ENCODE data around the gene CRYL1.

CRYL1 gene

DNA sequence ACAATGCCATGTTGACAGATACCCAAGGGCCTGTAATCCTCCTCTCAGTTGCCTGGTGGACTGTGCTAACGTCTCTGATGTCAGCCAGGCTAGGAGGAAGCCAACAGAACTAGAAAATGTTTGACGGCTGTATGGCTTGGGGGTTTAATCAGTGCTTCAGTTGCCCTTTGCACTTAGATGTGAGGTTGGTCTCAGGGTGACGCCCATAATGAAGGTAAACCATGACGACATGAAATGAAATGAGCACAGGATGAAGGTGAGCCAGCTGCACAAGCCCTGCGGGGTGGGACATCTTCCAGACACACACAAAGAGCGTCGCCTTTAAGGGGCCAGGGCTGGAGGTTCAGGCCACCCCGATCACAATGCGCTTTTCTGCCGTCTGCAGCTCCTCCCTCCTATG, 127.2 kb downstream of the CRYL1 start:
- no peak for DNase-seq (ENCODE audit: low spot score)

DNA sequence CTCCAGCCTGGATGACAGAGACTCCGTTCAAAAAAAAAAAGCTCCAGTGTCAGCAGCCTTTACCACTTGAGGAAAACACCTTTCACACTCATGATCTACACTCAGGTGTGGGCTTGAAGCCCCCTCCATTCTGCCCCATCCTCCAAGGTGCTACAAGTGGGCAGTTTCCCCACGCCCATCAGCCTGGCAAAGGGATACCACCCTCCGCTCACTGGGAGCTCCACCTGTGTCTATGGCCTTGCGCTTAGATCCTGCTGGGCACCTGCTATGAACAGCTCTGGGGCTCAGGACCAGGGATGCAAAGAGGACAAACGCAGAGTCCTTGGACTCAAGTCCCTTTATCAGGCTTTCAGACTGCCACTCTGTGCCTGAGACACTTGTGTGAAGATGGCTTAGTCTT, 127.8 kb downstream of the CRYL1 start:
- no peak for DNase-seq (ENCODE audit: low spot score)

DNA sequence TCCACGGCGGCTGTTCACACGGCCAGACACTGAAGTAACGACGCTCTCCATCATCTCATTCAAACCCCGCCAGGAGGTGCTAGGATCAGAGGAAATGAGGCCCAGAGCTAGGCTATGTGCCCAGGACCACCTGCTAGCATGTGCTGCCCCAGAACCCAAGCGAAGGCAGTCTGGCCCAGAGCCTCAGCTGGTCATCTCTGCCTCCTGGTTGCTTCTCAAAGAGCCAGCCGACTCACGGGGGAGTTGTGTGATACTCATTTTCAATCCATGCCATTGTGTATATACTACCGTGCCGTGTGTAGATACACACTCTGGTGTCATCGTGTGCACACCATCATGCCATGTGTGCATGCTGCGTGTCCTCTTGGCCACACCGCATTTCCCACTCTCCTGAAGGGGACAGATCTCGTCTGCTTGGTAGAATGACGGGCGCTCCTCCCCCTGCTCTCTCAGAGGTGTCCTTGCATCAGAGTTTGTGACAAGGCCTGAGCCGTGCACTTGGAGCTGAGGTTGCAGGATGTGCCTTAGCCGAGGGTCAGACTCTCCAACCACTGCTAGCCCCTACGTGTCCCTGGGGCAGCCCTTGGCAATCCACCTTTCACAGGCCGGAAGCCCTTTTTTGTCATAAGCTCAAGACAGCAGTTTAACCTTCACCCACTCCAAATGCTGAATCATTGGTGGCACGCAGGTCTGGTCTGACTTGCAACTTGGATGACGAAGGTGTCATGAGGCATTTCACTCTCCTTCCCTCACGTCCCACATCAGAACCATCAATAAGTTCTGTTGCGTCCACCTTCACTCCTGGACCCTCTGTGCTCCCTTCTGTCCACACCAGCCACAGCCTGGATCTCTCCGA, 130.4 kb downstream of the CRYL1 start:
- no peak for DNase-seq (ENCODE audit: low spot score)

DNA sequence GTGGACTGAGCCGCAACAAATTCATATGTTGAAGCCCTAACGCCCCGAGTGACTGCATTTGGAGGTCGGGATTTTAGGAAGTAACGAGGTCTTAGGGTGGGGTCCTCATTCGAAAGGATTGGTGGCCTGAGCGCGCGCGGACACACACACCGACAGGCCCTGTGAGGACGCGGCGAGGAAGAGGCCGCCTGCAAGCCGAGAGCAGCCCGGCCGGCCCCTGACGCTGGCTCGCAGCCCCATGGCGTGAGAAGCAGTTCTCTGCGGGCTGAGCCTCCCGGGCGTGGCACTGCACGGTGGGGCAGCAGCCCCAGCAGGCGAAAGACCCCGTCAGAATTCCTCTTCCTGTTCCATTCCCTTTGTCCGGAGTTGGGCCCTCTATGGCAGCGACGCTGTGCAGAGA, 131.2 kb downstream of the CRYL1 start:
- no peak for DNase-seq (ENCODE audit: low spot score)

DNA sequence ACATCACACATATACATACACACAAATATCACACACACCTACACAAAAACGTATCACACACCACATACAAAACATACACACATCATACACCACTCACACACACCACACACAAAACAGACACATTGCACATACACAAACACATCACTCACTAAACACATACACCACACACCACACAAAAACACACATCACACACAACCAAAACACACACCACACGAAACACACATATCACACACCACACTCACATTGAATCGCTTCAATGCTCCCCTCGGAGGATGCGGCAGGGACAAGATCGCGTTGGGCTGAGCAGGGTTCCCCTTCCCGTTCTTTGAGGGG, 131.5 kb downstream of the CRYL1 start:
- no peak for DNase-seq (ENCODE audit: low spot score)

DNA sequence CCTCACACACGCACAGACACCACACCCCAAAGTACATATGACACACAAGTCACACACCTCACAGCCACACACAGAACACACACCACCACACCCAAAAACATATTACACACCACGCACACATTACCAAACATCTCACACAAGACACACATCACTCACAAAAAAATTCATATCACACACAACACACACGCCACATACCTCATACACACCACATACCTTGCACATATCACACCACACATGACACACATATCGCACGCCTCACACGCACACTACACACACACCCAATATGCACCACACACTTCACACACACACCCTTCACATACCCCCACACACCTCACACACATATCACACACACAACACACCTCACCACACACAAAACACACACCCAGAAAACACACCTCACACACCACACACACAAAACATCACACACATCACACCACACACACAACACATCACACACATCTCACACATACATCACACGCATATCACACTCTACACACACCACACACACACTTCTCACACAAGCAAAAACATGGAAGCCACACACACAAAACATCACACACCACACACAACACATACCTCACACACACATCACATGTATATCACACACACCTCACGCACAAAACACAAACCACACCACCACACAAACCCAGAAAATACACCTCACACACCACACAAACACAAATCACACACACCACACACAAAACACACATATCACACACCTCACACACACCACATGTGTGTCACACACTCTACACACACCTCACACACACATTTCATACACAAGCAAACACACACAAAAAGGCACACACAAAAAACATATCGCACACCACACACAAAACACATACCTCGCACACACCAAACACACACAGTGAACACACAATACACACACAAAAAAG, 132.1 kb downstream of the CRYL1 start:
- DNase-seq (ENCODE audit: low spot score): no peak

DNA sequence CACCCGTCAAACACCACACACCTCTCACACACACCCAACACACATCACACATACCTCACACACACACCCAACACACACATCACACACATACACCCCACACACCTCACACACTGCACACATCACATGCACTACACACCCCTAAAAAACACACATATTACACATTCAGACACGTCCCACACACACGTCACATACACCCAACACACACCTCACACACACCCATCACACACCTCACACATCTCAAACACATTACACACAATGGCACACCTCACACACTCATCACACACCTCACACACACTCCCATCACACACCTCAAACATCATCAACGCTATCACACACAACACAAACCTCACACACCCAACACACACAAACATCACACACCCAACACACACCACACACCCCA, 133.1 kb downstream of the CRYL1 start:
- no peak for DNase-seq (ENCODE audit: low spot score)

DNA sequence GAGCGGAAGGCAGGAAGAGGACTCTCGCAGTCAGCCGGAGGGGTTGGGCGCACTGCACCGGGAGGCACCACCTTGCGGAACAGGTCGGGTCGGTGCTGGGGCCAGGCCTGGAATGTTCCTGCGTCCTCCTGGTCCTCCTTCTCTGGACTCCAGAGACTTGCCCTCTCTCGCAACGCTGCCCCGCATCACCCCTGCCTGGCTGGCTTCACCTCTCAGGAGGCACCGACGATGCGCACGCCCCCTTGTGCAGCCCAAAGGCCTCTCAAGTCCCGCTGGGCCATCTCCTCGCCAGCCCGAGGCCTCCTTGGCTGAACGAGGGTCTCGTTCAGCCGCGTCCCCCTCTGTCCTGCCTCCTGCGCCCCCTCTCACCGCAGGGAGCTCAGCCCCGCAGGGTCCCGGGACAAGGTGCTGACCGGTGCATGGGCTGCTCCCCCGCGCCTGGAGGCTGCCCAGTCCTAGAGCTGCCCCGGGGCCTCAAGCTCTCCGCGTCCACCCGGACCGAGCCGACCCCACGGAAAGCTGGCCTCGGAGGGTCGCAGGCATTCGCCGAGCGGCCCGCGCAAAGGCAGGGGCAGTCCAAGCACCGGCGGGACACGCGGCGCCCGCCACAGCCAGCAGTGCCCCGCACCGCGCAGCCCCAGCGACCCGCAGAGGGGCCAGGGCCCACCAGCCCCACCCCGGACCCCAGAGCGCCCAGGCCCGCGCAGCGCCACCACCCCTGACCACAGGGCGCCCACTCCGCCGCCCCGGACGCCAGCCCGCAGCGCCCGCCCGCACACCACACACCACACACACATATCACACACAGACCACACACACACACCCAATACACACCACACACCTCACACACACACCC, 133.8 kb downstream of the CRYL1 start:
- no peak for DNase-seq (ENCODE audit: low spot score)

DNA sequence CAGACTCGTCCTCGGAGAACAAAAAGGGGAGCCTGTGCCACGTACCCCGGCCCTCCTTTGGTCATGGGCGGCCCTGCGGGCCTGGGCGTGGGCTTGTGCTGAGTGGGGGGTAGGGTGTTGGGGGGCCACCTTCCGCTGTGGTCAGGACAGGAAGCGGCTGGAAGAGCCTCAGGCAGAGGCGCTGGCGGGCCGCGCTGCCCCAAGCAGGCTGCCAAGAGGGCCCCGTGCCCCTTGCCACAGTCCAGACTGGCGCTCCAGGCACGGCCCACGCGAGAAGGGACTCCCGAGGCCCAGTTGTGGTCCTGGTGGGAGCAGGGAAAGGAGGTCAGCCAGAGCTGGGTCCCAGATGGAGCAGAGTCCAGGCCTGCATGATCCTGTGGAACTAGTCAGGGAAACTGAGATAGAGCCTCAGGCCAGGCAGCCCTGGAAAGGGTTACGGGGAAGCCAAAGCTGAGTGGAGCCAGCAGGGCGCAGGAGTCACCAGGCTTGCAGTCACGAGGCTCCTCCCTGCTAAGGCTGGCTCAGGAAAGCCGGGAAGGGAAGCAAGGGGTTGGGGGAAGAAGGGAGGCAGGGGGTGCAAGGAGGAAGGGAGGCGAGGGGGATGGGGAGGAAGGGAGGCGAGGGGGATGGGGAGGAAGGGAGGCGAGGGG, 135.0 kb downstream of the CRYL1 start:
- no peak for DNase-seq (ENCODE audit: low spot score)

DNA sequence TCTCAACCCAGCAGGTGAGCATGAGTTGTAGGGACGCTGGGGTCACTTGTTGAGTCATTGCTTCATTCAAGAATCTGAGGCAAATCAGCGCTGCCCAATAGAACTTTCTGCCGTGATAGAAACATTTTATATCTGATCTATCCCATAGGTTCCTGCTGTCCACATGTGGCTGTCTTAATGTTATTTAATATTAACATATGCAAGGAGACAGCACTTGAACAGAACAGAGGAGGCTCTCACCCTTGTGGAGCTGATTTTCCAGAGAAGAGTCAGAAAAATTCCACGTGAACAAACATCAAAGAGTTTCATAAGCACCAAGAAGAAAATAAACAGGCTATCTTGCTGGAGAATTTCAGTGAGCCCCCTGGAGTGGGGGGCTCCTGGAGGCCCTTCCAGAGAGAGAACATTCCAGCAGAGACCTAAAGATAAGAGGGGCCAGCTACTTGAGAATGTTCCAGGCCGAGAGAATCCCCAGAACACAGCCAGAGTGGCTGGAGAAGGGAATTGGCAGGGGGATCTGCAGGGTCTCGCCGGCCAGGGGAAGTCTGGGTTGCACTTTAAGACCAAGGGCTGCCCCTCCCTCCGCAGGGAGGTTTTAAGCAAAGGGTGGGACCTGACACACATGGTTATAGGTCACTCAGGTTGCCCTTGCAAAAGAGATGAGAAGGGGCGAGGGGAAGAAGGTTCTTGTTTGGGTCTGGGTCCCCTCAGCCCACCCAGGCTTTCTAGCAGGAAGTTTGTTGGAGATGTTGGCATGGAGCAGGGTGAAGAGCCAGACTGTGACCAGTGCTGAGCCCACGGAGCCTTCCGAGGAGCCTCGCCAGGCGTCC, 135.7 kb downstream of the CRYL1 start:
- DNase-seq (ENCODE audit: low spot score): no peak

DNA sequence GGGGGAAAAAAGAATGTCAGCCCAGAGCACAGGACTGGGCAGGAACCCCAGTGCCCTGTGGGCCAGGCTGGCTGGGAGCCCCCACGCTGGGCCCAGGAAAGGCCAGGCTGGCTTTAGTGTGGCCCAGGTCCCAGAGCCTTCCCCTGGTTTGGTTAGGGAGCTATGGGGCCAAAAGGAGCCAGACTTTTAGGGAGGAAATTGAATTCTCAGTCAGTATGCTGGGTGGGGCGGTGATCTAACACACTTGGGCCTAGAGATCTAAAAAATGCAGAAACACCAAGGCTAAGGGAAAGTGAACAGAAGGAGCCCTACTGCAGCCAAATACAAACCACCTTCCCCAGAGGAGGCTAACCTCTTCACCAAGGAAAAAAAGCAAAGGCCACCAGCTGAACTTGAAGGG, 137.5 kb downstream of the CRYL1 start:
- DNase-seq (ENCODE audit: low spot score): no peak

DNA sequence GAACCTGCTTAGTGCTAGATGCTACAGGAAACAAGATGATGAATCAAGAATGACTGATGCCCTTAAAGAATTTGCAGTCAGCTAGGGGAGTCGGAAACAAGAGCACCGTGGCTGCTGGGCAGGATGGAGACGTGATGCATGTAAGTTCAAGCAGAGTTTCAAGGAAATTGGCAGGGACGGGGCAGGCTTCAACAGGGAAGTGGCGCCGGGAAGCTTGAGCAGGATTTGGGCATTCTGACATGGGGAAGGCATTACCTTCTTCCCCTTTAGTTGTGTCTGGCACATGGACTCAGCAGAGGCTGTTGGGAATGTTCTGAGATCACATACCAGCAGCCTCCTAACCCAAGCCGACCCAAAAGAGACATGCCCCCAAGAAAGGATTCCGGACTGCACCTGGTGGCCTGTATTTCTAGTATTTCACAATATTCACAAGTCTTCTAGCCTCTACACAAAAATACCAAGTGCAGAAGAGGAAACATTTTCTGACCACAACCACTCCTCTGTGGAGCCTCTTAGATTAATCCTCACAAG, 138.2 kb downstream of the CRYL1 start:
- DNase-seq (ENCODE audit: low spot score): no peak

DNA sequence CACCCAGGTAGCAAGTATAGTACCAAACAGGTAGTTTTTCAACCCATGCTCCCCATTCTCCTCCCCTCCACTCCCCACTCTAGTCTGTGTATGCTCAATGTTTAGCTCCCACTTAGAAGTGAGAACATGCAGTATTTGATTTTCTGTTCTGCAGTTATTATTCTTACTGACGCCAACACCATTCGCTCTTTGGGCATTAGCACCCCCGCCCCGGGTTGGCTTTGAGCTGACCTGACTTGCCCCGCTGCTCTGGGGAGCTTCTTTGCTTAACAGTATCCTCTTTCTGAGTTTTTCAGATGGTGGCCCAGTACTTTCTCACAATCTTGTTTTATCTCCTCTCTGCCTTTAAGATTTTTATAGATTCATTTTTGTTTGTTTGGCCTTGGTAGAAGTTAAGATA, 138.7 kb downstream of the CRYL1 start:
- no peak for DNase-seq (ENCODE audit: low spot score)

DNA sequence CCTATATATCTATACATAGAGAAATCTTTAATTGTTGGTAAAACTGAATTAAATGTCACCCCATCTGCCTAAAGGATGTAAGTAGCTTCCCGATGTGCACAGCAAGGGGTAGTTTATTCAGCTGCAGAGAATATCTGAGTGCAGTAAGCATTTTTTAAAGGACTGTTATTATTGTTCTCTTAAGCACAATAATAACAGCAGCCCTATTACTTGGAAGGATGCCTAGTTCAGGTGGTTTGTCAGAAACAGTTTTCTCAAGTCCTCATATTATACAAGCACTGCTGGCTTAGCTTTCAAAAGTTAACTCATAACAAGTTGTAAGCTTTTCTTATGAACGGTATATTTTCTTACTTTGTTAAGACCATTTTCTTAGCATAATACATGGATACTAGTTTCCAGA, 142.6 kb downstream of the CRYL1 start:
- no peak for DNase-seq (ENCODE audit: low spot score)

DNA sequence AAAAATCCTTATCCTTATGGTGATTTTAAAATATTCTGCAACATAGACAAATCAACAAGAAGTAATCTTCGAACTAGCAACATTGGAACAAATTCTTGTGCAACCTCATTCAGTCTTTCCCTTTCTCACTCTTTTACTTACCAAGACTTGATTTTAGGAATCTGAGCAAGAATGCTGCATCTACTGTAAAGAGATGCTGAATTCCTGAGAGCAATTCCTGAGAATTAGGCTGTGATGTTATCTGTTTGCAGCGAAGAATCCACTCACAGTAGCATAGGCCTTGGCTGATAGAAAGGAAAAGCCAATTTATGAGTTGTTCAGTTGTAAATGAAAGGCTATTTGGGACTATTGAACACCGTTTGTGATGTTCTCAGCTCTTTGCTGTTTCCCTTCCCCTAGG, 144.3 kb downstream of the CRYL1 start:
- no peak for DNase-seq (ENCODE audit: low spot score)

DNA sequence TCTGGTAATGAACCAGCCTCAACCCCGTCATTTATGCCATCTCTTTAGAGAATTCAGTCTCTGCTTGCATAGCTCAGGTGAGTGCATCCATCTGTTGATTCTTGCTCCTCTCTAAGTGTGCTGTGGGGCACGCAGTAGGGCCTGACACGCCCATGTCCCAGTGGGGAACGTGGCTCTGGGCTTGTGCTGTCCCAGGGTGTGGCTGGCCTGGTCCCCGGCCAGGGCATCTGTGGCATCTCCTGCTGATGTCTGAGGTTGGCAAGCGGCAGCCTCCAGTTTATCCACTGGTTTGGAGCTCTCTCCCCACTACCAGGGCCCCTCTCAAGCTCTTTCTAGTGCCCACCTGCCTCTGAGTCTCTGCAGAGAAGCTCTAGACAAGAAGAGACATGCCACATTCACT, 146.9 kb downstream of the CRYL1 start:
- no peak for DNase-seq (ENCODE audit: low spot score)

DNA sequence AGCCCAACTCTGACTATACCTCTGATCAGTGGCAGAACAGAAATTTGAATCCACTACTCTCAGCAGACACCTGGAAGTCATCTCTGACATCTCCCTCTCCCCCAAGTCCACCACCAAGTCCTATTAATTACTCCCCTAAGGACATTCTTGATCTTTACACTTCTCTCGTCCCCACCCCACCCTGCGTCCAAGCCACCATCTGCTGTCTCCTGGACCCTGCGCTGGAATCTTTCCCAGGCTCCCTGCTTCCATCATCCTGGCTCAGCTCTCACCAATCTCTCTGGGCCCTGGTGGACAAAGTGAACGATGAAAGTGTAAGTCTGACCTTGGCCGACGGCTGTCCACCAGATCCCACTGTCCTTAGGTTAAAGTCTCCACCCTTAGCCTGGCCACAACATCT, 147.9 kb downstream of the CRYL1 start:
- DNase-seq (ENCODE audit: low spot score): no peak

DNA sequence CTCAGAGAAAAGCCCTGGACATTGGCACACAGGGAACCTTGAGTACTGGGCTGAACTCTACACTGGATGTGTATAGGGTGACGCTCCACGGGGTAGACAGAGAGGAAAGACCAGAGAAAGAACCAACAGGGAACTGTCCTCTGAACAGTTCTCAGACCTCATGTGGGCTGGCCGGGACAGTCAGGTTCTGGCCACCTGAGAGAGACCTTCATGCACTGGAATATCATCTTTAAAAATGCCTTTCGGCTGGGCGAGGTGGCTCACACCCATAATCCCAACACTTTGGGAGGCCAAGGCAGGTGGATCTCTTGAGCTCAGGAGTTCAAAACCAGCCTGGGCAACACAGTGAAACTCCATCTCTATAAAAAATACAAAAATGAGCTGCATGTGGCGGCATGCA, 149.8 kb downstream of the CRYL1 start:
- no peak for DNase-seq (ENCODE audit: low spot score)

DNA sequence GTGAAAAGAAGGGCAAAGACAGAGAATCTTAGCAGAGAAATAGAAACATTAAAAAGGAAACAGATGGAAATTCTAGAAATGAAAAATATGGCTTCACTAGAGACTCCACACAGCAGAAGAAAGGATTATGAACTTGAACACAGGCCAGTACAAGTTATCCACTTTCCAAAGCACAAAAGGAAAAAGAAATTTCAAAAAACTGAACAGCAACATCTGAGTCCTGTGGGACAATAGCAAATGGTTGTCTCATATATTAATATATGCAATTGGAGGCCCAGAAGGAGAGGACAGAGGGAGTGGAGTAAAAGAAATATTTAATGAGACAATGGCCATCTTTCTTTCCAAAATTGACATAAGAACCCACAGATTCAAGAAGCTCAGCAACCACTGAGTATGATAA, 151.8 kb downstream of the CRYL1 start:
- no peak for DNase-seq (ENCODE audit: low spot score)

DNA sequence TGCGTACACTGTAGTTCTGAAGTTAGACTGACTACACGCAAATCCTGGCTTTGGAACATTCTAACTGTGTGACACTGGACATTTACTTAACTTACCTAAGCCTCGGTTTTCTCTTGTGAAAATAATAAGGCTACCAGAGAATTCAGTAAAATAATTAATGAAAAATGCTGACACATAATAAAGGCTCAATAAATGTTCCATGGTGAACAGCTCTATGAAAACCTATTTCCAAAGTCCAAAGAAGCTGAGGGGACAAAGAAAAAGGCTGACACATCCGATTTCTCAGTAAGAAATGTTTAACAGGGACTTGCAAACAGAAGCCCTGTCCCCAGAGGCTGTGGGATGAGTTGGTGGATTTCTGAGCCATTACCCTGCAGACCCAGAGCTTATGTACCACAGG, 153.8 kb downstream of the CRYL1 start:
- no peak for DNase-seq (ENCODE audit: low spot score)
